Smooth muscle cell (in vitro differentiated cells): ENCODE measurements around the gene CLEC20A. TPM values are rescaled to one million over a fixed set of nuclear protein-coding genes. Genes with fewer than 3 reads are reported as not detected.
A peak's percentile ranks its signal among the peaks of the same experiment; 100 is the strongest.

Source experiments
- DNase-seq: peaks from one replicate; lab custom pipeline; 2025; ENCODE audit not compliant: unreplicated experiment; lab: John Stamatoyannopoulos, UW
- H2AFZ ChIP-seq: fragments of 200-600 bp; sonication (generic); 2 replicates; pipeline ENCODE4 v1.6.0; 2016; ENCODE audit warnings: antibody characterized with exemption, low read depth, mild to moderate bottlenecking
- H3F3A ChIP-seq: fragments of 200-600 bp; sonication (generic); 2 replicates; pipeline ENCODE4 v1.6.0; 2017; ENCODE audit warnings: antibody characterized with exemption, low read depth
- H3K27ac ChIP-seq: fragments of 200-600 bp; sonication (generic); 2 replicates; pipeline ENCODE4 v1.5.1; 2016; ENCODE audit warnings: low read depth, mild to moderate bottlenecking
- H3K27me3 ChIP-seq: fragments of 200-600 bp; sonication (generic); 2 replicates; pipeline ENCODE4 v1.6.1; 2016; ENCODE audit warnings: low read depth, mild to moderate bottlenecking
- H3K36me3 ChIP-seq: fragments of 200-600 bp; sonication (generic); 2 replicates; pipeline ENCODE4 v1.5.1; 2016; ENCODE audit warnings: low read depth
- H3K4me1 ChIP-seq: fragments of 200-600 bp; sonication (generic); 2 replicates; pipeline ENCODE4 v1.5.1; 2016; ENCODE audit warnings: low read depth
- H3K4me2 ChIP-seq: fragments of 200-600 bp; sonication (generic); 2 replicates; pipeline ENCODE4 v1.6.0; 2016; ENCODE audit warnings: mild to moderate bottlenecking
- H3K4me3 ChIP-seq: fragments of 200-600 bp; sonication (generic); 2 replicates; pipeline ENCODE4 v1.5.1; 2016; ENCODE audit warnings: mild to moderate bottlenecking
- H3K79me2 ChIP-seq: fragments of 200-600 bp; sonication (generic); 2 replicates; pipeline ENCODE4 v1.6.0; 2016; ENCODE audit warnings: low read depth, mild to moderate bottlenecking
- H3K9ac ChIP-seq: fragments of 200-600 bp; sonication (generic); 2 replicates; pipeline ENCODE4 v1.6.0; 2016; ENCODE audit warnings: low read depth
- H3K9me3 ChIP-seq: fragments of 200-600 bp; sonication (generic); replicated peaks from 2 replicates; pipeline ENCODE4 v1.5.1; 2016; ENCODE audit warnings: low read depth
- H4K20me1 ChIP-seq: fragments of 200-600 bp; sonication (generic); 2 replicates; pipeline ENCODE4 v1.6.0; 2016; ENCODE audit warnings: low read depth
- CTCF ChIP-seq: fragments of 200-600 bp; sonication (generic); IDR thresholded peaks from 2 replicates; pipeline ENCODE4 v1.5.1; 2017; ENCODE audit warnings: borderline replicate concordance, mild to moderate bottlenecking, antibody characterized with exemption; ENCODE audit not compliant: insufficient read depth, poor library complexity, severe bottlenecking
- whole genome bisulfite sequencing: methylation state at CpG from one replicate; pipeline ENCODE4 v1.1.7; 2016; ENCODE audit warnings: low lambda C conversion rate; 5-methylcytosine and 5-hydroxymethylcytosine counted together
- polyA plus RNA-seq: library from polyadenylated mRNA; unstranded; fragments of >200 nt; fragmentation: Nextera tagmentation; extraction: Ambion mirVana; gene quantifications from 2 replicates; pipeline ENCODE4 v1.2.1, GENCODE V29; 2016
- total RNA-seq: library from RNA; depleted of rRNA; stranded (reverse); fragments of >200 nt; gene quantifications from 2 replicates; pipeline ENCODE4 v1.2.3, GENCODE V29; 2014

Gene CLEC20A
- total and polyA plus RNA-seq, 2 experiments from 2014 or later, result 0.14 TPM; not detected in 1

- DNase-seq, result no peak
- TF ChIP-seq CTCF, result no peak
- no peak overlapping the region for H2AFZ ChIP-seq
- peaks cover 11% of the 10 kb centered on the region for H3K36me3 ChIP-seq
- H3K9ac ChIP-seq, result no peak overlapping the region
- no peaks in the 10 kb centered on the region for H3K9me3 ChIP-seq
- no peaks in the 10 kb centered on the region for H3F3A ChIP-seq
- H3K79me2 ChIP-seq, result no peaks in the 10 kb centered on the region
- H3K4me3 ChIP-seq, result no peak overlapping the region
- 77% methylated on average over 5 of the region's 5 CpGs for WGBS
- no peaks in the 10 kb centered on the region for H4K20me1 ChIP-seq
- H3K4me2 ChIP-seq, result no peak overlapping the region
- no peak overlapping the region for H3K27ac ChIP-seq
- H3K27me3 ChIP-seq, result no peaks in the 10 kb centered on the region
- H3K4me1 ChIP-seq, result no peaks in the 10 kb centered on the region
Observed at GRCh38 chr1:178470411-178470960, 26.3 kb downstream of the CLEC20A start.

GRCh38 chr1:178467837-178468236 is 28.9 kb downstream of the CLEC20A start:
- Histone ChIP-seq H3K79me2 (no peaks in the 10 kb centered on the region), H3K4me3 (no peak overlapping the region), H3K4me1 (no peaks in the 10 kb centered on the region), H3K9ac (no peak overlapping the region), H4K20me1 (no peaks in the 10 kb centered on the region), H3K9me3 (no peaks in the 10 kb centered on the region), H3F3A (no peaks in the 10 kb centered on the region), H3K4me2 (no peak overlapping the region), H3K27ac (no peak overlapping the region), H3K36me3 (peaks cover 2% of the 10 kb centered on the region), H2AFZ (no peak overlapping the region), H3K27me3 (no peaks in the 10 kb centered on the region)
- no peak for DNase-seq
- TF ChIP-seq CTCF, result no peak

GRCh38 chr1:178465011-178465410 is 31.8 kb downstream of the CLEC20A start:
- Histone ChIP-seq H3K79me2 (no peaks in the 10 kb centered on the region), H3K9ac (no peak overlapping the region), H3K36me3 (peaks cover 2% of the 10 kb centered on the region), H2AFZ (no peak overlapping the region), H3K4me2 (no peak overlapping the region), H3F3A (no peaks in the 10 kb centered on the region), H3K9me3 (no peaks in the 10 kb centered on the region), H3K4me3 (no peak overlapping the region), H3K27ac (peak overlapping the region; percentile 42), H4K20me1 (no peaks in the 10 kb centered on the region), H3K4me1 (peaks cover 20% of the 10 kb centered on the region), H3K27me3 (no peaks in the 10 kb centered on the region)
- DNase-seq, result no peak
- no peak for TF ChIP-seq CTCF

- no peak overlapping the region for H3K9ac ChIP-seq
- no peaks in the 10 kb centered on the region for H3K27me3 ChIP-seq
- no peak overlapping the region for H2AFZ ChIP-seq
- H3K4me2 ChIP-seq, result no peak overlapping the region
- no peak overlapping the region for H3K4me3 ChIP-seq
- no peaks in the 10 kb centered on the region for H3K79me2 ChIP-seq
- TF ChIP-seq CTCF, result no peak
- H4K20me1 ChIP-seq, result no peaks in the 10 kb centered on the region
- H3K4me1 ChIP-seq, result peaks cover 20% of the 10 kb centered on the region
- H3F3A ChIP-seq, result no peaks in the 10 kb centered on the region
- peak overlapping the region; percentile 42 for H3K27ac ChIP-seq
- H3K9me3 ChIP-seq, result no peaks in the 10 kb centered on the region
- DNase-seq, result no peak
- peaks cover 2% of the 10 kb centered on the region for H3K36me3 ChIP-seq
Observed at GRCh38 chr1:178464566-178464965, 32.2 kb downstream of the CLEC20A start.
